GM19035 (cell line): ENCODE results near the gene SULT1A1.

Experiments
- ATAC-seq: cut with Tn5 transposase; IDR thresholded peaks from one replicate; pipeline ENCODE4 v1.9.1; 2021; ENCODE audit not compliant: unreplicated experiment

The SULT1A1 gene

DNA sequence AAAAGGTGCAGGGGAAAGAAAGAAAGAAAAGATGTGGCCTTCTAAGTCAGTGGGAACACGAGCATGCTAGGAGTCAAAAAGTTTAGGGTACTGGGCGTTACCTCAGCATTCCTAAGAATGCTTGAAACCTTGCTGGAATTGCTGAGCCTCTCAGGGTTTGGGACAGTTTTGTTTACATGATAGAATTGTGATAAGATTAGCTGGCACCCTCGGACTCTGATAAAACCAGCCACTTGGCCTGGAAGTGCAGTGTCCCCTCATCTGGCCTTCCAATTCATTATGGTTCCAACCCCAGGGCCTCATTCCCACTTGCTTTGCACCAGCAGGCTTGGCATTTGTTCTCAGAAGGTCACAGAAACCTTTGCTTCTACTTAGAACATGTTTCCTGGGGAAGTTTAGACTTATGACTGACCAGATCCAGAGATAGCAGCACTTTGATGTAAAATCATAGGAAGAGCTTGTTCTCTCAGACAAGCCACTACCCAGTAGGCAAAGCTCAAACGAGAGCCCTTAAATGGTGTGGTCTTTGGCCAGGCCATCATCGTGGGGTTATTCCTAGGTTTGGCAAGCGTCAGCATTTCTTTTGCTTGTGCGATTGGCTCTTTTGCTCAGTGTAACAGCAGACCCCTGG, 48.2 kb downstream of the SULT1A1 start:
- ATAC-seq: no peak

DNA sequence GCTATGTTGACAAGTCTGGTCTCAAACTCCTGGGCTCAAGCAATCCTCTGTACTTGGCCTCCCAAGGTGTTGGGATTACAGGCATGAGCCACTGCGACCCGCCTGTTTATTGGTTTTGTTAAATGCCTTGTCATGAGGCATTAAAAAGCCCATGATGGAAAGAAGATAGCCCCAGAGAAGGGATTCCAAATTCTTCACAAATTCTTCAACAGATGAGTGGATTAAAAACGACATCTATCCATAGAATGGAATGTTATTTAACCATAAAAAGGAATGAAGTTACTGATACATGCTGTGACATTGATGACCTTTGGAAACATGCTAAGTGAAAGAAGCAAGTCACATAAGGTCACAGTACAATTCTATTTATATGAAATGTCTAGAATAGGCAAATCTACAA, 51.4 kb downstream of the SULT1A1 start:
- no peak for ATAC-seq

DNA sequence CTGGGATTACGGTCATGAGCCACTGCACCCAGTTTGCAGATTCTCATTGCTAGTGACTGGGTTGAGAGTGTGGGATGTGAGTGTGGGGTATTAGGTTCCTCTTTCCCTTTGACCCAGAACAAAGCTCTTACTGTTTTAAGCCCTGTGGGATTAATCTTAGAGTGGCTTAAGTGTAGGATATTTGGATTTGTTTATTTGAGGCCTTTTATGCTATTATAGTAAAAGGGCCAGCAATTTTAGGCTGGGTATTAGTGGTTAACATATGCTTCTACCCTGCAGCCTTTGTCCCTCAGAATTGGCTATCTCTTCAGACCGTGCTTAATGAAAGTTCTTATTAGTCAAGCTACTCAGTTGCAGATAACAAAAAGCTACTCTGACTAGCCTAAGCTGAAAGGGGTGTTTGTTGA, 52.9 kb downstream of the SULT1A1 start:
- no peak for ATAC-seq

DNA sequence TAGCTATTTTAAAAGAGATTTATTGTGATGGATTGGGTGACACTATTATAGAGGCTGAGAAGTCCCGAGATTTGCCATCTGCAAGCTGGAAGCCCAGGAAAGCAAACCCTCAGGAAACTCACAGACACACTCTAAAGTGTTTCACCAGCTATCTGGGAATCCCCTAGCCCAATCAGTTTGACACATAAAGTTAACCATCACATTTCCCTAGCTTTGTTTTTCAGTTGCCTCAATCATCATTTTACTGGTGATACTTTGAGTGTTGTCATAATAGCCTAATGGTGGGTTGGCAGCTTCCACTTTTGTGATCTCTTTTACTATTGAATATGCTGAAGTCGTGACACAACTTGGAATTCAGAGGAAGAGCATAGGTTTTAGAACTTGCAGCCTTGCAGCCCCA, 54.3 kb downstream of the SULT1A1 start:
- ATAC-seq: no peak
